BLaER1 treated with 17β-estradiol and CSF1 and Interleukin-3, amounts not matched to agents 10 nM and 100 nM (cell line): ENCODE measurements around the gene CUL4A.

Experiments
- H3K27ac ChIP-seq, 11 experiments: shearing (Covaris generic); formaldehyde crosslinking; 2 replicates each; pipeline ENCODE4 v1.8.1; 2022
- H3K27me3 ChIP-seq, 11 experiments: shearing (Covaris generic); formaldehyde crosslinking; 2 replicates each; pipeline ENCODE4 v1.8.1; 2022
- H3K36me3 ChIP-seq, 11 experiments: shearing (Covaris generic); formaldehyde crosslinking; 2 replicates each; pipeline ENCODE4 v1.8.1; 2022
- H3K4me1 ChIP-seq, 10 experiments: shearing (Covaris generic); formaldehyde crosslinking; 2 replicates each; pipeline ENCODE4 v1.8.1; 2022
- H3K4me2 ChIP-seq, 11 experiments: shearing (Covaris generic); formaldehyde crosslinking; 2 replicates each; pipeline ENCODE4 v1.8.1; 2022
- H3K4me3 ChIP-seq, 10 experiments: shearing (Covaris generic); formaldehyde crosslinking; 2 replicates each; pipeline ENCODE4 v1.8.1; 2022
- H3K9ac ChIP-seq, 11 experiments: shearing (Covaris generic); formaldehyde crosslinking; 2 replicates each; pipeline ENCODE4 v1.8.1; 2022
- H3K9me3 ChIP-seq, 11 experiments: shearing (Covaris generic); formaldehyde crosslinking; replicated peaks in 1 of 11; 2 replicates each; pipeline ENCODE4 v1.8.1; 2022
- H4K20me1 ChIP-seq, 11 experiments: shearing (Covaris generic); formaldehyde crosslinking; 2 replicates each; pipeline ENCODE4 v1.8.1; 2022
- Cebpa-rat ChIP-seq, 11 experiments: shearing (Covaris generic); IDR thresholded peaks; 2 replicates each; pipeline ENCODE4 v1.8.1; 2022

The CUL4A gene

DNA sequence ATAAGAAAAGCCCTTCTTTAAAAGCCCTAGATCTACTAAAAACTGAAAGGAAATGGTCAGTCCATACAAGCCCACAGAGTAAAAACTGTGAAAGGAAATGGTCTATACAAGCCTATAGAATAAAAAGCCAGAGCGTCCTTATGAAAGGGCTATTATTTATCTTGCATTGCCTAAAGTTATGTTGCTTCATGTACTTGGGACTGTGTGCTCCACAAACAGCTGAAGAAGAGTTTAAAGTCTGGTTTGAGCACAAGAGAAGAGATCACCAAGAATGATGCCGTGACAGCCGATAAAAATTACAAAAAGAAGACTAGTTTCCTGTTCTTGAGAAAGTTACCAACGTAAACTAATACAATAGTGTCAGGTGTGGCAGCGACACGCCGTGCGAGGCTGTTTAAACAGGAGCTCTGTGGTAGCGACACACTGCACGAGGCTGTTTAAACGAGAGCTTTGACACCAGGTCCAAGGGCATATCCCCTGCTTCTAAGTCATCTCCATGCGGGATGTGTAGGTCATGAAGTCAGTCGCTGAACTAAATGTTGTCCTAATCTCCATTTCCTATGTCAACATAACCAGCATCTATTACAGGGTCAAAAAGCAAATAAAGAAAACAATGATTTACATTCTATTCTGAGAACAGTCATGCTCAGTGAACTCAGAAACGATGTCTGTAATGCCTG, 25.8 kb upstream of the CUL4A start:
- Histone ChIP-seq H3K9me3 (no peaks in the 10 kb centered on the region), H3K4me2 (no peak overlapping the region), H3K36me3 (peaks cover 78 to 100% (median 96%) of the 10 kb centered on the region in 11 experiments), H3K4me3 (no peak overlapping the region), H3K4me1 (peaks cover 13 to 67% (median 20%) of the 10 kb centered on the region in 10 experiments), H3K27ac (no peak overlapping the region), H4K20me1 (peaks cover 0 to 50% (median 24%) of the 10 kb centered on the region in 11 experiments; a peak in 14 of 22 replicates), H3K27me3 (no peaks in the 10 kb centered on the region), H3K9ac (no peak overlapping the region)
- TF ChIP-seq Cebpa-rat (IDR thresholded peaks at IDR 0.05), result no peak

DNA sequence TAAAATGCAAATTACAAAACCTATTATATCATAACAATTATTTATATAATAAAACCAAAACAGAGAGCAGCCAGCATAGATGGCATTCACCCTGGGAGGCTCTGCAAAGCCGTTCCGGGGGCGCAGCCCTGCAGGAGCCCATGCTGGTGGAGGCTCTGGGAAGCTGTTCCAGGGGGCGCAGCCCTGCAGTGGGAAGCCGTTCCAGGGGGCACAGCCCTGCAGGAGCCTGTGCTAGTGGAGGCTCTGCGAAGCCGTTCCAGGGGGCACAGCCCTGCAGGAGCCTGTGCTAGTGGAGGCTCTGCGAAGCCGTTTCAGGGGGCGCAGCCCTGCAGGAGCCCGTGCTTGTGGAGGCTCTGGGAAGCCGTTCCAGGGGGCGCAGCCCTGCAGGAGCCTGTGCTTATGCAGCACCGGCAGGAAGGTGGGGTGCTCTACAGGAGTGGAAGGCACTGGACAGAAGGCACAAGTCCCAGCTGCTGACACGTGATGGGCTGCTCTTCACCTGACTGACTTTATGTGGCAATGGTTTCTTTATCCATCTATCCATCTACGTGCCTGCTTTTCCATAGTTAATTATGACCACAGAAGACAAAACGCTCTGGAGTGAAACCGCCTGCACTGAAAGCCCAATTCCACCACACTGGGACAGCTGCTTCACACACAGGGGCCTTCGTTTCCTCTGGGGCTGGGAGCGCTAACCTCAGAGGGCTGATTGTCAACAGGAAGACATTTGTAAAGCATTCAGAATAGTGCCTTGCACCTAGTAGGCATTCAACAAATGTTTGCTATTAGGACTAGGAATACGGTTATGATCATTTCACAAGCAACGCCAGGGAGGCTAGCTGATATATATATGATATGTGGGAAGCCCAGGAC, 24.6 kb upstream of the CUL4A start:
- no peak overlapping the region for H3K27ac ChIP-seq
- H3K4me1 ChIP-seq, result peaks cover 13 to 61% (median 20%) of the 10 kb centered on the region in 10 experiments
- no peaks in the 10 kb centered on the region for H3K9me3 ChIP-seq
- H3K9ac ChIP-seq, result no peak overlapping the region
- peaks cover 74 to 100% (median 96%) of the 10 kb centered on the region in 11 experiments for H3K36me3 ChIP-seq
- no peak overlapping the region for H3K4me3 ChIP-seq
- H3K4me2 ChIP-seq, result peak overlapping the region in 7 of 11 experiments; percentile 2 to 61 (median 15); a peak in 11 of 22 replicates
- TF ChIP-seq Cebpa-rat (IDR thresholded peaks at IDR 0.05), result no peak
- peaks cover 0 to 44% (median 22%) of the 10 kb centered on the region in 11 experiments; a peak in 14 of 22 replicates for H4K20me1 ChIP-seq
- no peaks in the 10 kb centered on the region for H3K27me3 ChIP-seq

DNA sequence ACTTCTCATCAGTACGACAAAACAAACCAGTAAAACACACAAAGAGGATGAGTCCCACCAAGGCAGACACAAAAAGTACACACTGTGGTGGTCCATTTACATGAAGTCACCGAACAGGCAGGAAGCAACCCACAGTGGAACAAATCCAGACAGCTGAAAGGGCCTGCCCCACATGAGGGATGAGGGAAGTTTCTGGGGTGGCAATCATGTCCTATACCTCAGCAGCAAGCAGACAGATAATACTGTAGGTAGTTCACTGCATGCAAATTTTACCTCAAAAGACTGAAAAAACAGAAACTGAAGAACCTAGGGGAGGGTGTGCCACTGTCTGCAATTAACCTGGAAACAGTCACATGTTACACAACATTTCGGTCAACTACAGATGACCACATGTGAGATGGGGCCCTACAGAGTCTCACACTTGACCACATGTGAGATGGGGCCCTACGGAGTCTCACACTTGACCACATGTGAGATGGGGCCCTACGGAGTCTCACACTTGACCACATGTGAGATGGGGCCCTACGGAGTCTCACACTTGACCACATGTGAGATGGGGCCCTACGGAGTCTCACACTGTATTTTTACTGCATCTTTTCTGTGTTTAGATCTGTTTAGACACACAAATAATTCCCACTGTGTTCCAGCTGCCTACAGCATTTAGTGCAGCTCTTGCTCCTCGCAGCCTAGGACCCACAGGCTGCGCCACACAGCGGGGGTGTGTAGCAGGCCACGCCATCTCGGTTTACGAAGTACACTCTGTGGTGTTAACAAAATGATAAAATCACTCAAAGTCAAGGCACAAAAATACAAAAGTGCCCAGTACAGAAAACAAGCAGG, 23.1 kb upstream of the CUL4A start:
- H3K4me1 ChIP-seq, result peaks cover 13 to 55% (median 20%) of the 10 kb centered on the region in 10 experiments
- H3K9me3 ChIP-seq, result no peaks in the 10 kb centered on the region
- H3K27ac ChIP-seq, result peak overlapping the region in 3 of 11 experiments; percentile 50 to 78 (median 61); a peak in 4 of 22 replicates
- H4K20me1 ChIP-seq, result peaks cover 0 to 43% (median 21%) of the 10 kb centered on the region in 11 experiments; a peak in 14 of 22 replicates
- TF ChIP-seq Cebpa-rat (IDR thresholded peaks at IDR 0.05), result no peak
- no peak overlapping the region for H3K4me3 ChIP-seq
- H3K9ac ChIP-seq, result peak overlapping the region in 1 of 11 experiments; percentile 39; a peak in 1 of 22 replicates
- no peaks in the 10 kb centered on the region for H3K27me3 ChIP-seq
- H3K36me3 ChIP-seq, result peaks cover 73 to 100% (median 96%) of the 10 kb centered on the region in 11 experiments
- H3K4me2 ChIP-seq, result peak overlapping the region in 4 of 11 experiments; percentile 36 to 67 (median 64); a peak in 5 of 22 replicates

DNA sequence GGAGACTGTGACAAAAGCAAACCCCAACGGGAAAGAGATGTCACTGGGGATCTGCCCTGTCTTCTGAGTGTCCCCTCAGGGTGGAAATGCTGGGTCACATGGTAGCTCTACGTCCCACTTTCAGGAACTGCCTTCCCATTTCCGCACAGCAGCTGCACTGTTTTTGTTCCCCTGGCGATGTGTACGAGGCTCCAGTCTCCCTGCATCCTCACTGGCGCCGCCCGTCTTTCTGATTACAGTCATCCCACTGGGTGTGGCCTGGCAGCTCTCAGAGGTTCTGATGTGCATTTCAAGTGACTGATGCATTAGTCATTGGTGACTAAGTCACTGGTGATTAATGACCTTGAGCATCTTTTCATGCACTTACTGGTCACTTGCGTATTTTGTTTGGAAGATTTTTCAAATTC, 22.1 kb upstream of the CUL4A start:
- peaks cover 0 to 43% (median 21%) of the 10 kb centered on the region in 11 experiments; a peak in 14 of 22 replicates for H4K20me1 ChIP-seq
- peak overlapping the region in 3 of 11 experiments; percentile 50 to 78 (median 61); a peak in 5 of 22 replicates for H3K27ac ChIP-seq
- peak overlapping the region in 5 of 11 experiments; percentile 15 to 67 (median 61); a peak in 9 of 22 replicates for H3K4me2 ChIP-seq
- H3K36me3 ChIP-seq, result peaks cover 73 to 100% (median 96%) of the 10 kb centered on the region in 11 experiments
- H3K27me3 ChIP-seq, result no peaks in the 10 kb centered on the region
- no peak for TF ChIP-seq Cebpa-rat (IDR thresholded peaks at IDR 0.05)
- no peaks in the 10 kb centered on the region for H3K9me3 ChIP-seq
- peaks cover 13 to 55% (median 20%) of the 10 kb centered on the region in 10 experiments for H3K4me1 ChIP-seq
- H3K4me3 ChIP-seq, result no peak overlapping the region
- peak overlapping the region in 1 of 11 experiments; percentile 39; a peak in 1 of 22 replicates for H3K9ac ChIP-seq

DNA sequence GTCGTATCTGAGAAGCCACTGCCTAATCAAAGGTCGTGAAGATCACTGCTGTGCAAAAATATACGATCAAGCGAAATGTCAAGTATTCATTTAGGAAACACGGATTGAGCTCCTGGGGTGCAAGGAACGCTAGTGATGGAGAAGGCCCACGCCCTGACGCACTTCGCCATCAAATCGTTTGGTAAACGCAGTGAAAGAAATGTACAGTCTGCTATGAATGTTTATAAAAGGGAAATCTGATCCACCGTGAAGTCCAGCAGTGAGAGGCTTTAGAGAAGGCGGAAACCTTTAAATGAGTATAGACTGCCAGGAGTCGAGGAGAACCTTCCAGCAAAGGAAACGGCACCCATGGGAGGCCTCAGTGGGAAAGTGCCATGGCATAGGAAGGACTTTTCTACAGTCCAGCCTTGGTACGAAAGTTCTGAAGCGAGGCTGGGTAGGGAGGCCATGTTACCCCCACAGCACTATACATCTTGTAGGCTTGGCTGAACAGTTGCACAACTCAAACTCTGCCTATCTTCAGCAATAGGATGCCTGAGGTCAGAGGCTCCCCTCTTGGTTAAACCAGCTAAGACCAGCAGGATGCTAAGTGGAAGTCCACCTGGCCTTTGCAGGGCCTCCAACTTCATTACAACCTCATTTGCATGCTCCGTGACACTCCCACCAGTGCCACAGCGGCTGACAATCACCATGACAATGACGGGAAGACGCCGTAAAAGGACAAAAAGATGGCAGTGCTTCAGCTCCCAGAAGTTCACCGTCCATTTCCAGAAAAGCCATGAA, 21.3 kb upstream of the CUL4A start:
- H4K20me1 ChIP-seq, result peaks cover 0 to 43% (median 21%) of the 10 kb centered on the region in 11 experiments; a peak in 14 of 22 replicates
- H3K9ac ChIP-seq, result no peak overlapping the region
- no peaks in the 10 kb centered on the region for H3K9me3 ChIP-seq
- H3K4me3 ChIP-seq, result no peak overlapping the region
- peak overlapping the region in 3 of 11 experiments; percentile 38 to 78 (median 61); a peak in 3 of 22 replicates for H3K27ac ChIP-seq
- no peaks in the 10 kb centered on the region for H3K27me3 ChIP-seq
- H3K36me3 ChIP-seq, result peaks cover 73 to 100% (median 96%) of the 10 kb centered on the region in 11 experiments
- peaks cover 13 to 55% (median 20%) of the 10 kb centered on the region in 10 experiments for H3K4me1 ChIP-seq
- no peak for TF ChIP-seq Cebpa-rat (IDR thresholded peaks at IDR 0.05)
- H3K4me2 ChIP-seq, result peak overlapping the region in 4 of 11 experiments; percentile 21 to 66 (median 38); a peak in 5 of 22 replicates

DNA sequence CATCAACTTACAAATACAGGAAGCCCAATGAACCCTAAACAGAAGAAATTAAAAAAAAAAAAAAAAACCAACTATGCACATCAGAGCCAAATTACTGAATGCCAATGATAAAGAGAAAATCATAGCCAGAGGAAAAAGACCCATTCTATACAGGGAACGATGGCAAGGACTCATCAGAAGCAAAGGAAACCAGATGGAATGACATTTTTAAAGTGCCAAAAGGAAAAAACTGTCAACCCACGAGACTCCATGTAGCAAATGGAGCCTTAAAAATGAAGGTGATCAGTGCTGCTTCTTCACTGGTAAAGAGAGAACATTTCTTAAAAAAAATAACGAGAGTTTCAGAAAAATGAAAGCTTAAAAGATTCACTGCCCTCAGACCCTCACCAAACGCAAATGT, 19.2 kb upstream of the CUL4A start:
- no peak for TF ChIP-seq Cebpa-rat (IDR thresholded peaks at IDR 0.05)
- Histone ChIP-seq H4K20me1 (peaks cover 0 to 38% (median 14%) of the 10 kb centered on the region in 11 experiments; a peak in 14 of 22 replicates), H3K4me2 (no peak overlapping the region), H3K9me3 (no peaks in the 10 kb centered on the region), H3K4me1 (peaks cover 5 to 47% (median 14%) of the 10 kb centered on the region in 10 experiments), H3K27me3 (no peaks in the 10 kb centered on the region), H3K9ac (no peak overlapping the region), H3K4me3 (no peak overlapping the region), H3K27ac (no peak overlapping the region), H3K36me3 (peaks cover 73 to 100% (median 94%) of the 10 kb centered on the region in 11 experiments)

DNA sequence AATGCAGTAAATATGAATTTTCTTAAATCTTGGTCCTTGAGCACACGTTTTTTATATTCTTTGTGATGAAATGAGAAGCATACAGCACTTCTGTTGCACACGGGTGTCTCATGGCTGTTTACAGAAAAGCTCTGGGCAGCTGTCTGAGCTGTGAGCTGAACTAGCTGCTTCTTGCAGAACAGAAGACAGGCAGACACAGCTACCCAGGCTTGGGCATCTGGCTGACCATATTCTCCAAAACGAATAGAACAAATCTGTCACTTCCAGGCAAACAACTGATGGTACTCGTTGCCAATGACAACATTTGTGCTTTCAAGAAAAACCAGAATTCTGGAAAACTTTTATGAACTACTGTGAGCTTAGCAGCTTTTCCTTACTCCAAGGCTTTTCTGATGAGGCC, 17.1 kb upstream of the CUL4A start:
- Histone ChIP-seq H3K27ac (no peak overlapping the region), H3K27me3 (no peaks in the 10 kb centered on the region), H3K9ac (no peak overlapping the region), H3K36me3 (peaks cover 89 to 100% (median 97%) of the 10 kb centered on the region in 11 experiments), H3K9me3 (no peaks in the 10 kb centered on the region), H3K4me3 (no peak overlapping the region), H4K20me1 (peaks cover 0 to 26% (median 8%) of the 10 kb centered on the region in 11 experiments; a peak in 13 of 22 replicates), H3K4me1 (peaks cover 0 to 27% (median under 1%) of the 10 kb centered on the region in 10 experiments; a peak in 9 of 20 replicates), H3K4me2 (no peak overlapping the region)
- TF ChIP-seq Cebpa-rat (IDR thresholded peaks at IDR 0.05), result no peak
